Measurements from ENCODE around the gene MAPK8. TPM values are rescaled to one million over a fixed set of nuclear protein-coding genes. Genes with fewer than 3 reads are reported as not detected.
"Not testable (repeated sequence)": the region's sequence is repeated elsewhere in the genome, so short reads cannot be mapped to it uniquely, and the experiment has no call there.

Gene MAPK8
- total RNA-seq, 4 donors from 2014 or later: 27.4 to 43.5 (median 36.5) TPM

GRCh38 chr10:48343921-48344598, 37.6 kb downstream of the MAPK8 start:
- Histone ChIP-seq H3K27ac (no peak overlapping the region), H3K27me3 (no peaks in the 10 kb centered on the region), H3K4me1 (no peaks in the 10 kb centered on the region), H3K9me3 (peaks cover 0 to 17% (median 0%) of the 10 kb centered on the region in 3 donors), H3K4me3 (no peak overlapping the region), H3K36me3 (no peaks in the 10 kb centered on the region)
- intact Hi-C loops (cut with DNase I): no loop called here
- no peak for DNase-seq
- TF ChIP-seq CTCF (IDR thresholded peaks at IDR 0.05) (no peak), POLR2A (IDR thresholded peaks at IDR 0.05) (no peak)
- 78 to 83% methylated on average over 3 of the region's 3 CpGs for WGBS, 2 donors

DNA sequence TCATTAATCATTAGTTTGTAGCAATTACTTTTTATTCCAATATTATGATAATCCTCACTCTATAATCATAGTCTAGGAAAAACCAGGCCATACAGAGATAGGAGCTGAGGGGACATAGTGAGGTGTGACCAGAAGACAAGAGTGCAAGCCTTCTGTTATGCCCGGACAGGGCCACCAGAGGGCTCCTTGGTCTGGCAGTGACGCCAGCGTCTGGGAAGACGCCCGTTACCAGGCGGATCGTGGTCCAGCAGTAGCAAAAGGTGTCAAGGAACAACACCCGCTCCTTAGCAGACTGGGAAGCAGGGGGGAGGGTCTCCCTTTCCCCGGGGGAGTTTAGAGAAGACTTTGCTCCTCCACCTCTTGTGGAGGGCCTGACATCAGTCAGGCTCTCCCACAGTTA, 39.8 kb downstream of the MAPK8 start:
- intact Hi-C loops (cut with DNase I); H3K4me3 ChIP-seq; H3K4me1 ChIP-seq; H3K27me3 ChIP-seq; H3K36me3 ChIP-seq; DNase-seq; H3K27ac ChIP-seq: not testable (repeated sequence)
- peaks cover 0 to 18% (median 0%) of the 10 kb centered on the region in 3 donors for H3K9me3 ChIP-seq
- 83 to 95% methylated on average over 3 to 9 of the region's 9 CpGs for WGBS, 2 donors

DNA sequence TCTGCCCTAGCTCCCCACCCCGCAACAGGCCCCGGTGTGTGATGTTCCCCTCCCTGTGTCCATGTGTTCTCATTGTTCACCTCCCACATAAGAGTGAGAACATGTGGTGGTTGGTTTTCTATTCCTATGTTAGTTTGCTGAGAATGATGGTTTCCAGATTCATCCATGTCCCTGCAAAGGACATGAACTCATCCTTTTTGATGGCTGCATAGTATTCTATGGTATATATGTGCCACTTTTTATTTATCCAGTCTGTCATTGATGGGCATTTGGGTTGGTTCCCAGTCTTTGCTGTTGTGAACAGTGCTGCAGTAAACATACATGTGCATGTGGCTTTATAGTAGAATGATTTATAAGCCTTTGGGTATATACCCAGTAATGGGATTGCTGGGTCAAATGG, 41.1 kb downstream of the MAPK8 start:
- H3K4me3 ChIP-seq; intact Hi-C loops (cut with DNase I); DNase-seq; H3K27ac ChIP-seq; H3K4me1 ChIP-seq; H3K27me3 ChIP-seq; H3K36me3 ChIP-seq: not testable (repeated sequence)
- 96 to 100% methylated on average over 2 of the region's 2 CpGs for WGBS, 2 donors
- H3K9me3 ChIP-seq: peaks cover 0 to 18% (median 0%) of the 10 kb centered on the region in 3 donors

GRCh38 chr10:48347943-48348342, 41.5 kb downstream of the MAPK8 start:
- 92 to 94% methylated on average over 4 of the region's 4 CpGs for WGBS, 2 donors
- H3K4me3 ChIP-seq; intact Hi-C loops (cut with DNase I); H3K4me1 ChIP-seq; H3K27me3 ChIP-seq; DNase-seq; H3K36me3 ChIP-seq; H3K27ac ChIP-seq: not testable (repeated sequence)
- H3K9me3 ChIP-seq: peaks cover 0 to 18% (median 0%) of the 10 kb centered on the region in 3 donors

- Histone ChIP-seq H3K9me3 (peaks cover 0 to 7% (median 0%) of the 10 kb centered on the region in 3 donors), H3K27ac (no peak overlapping the region), H3K27me3 (no peaks in the 10 kb centered on the region), H3K4me1 (no peaks in the 10 kb centered on the region), H3K4me3 (no peak overlapping the region), H3K36me3 (no peaks in the 10 kb centered on the region)
- TF ChIP-seq CTCF (IDR thresholded peaks at IDR 0.05) (no peak), POLR2A (IDR thresholded peaks at IDR 0.05) (no peak)
- DNase-seq: no peak
- intact Hi-C loops (cut with DNase I): no loop called here
- 82 to 91% methylated on average over 2 of the region's 2 CpGs for WGBS, 2 donors
These were observed 46.8 kb downstream of the MAPK8 start for GRCh38 chr10:48353246-48353645.

GRCh38 chr10:48357631-48358030, 51.2 kb downstream of the MAPK8 start:
- 89 to 94% methylated on average over 5 of the region's 5 CpGs for WGBS, 2 donors
- DNase-seq: no peak
- no peaks in the 10 kb centered on the region for H3K36me3 ChIP-seq
- no peaks in the 10 kb centered on the region for H3K4me1 ChIP-seq
- H3K27me3 ChIP-seq: no peaks in the 10 kb centered on the region
- intact Hi-C loops (cut with DNase I): no loop called here
- TF ChIP-seq CTCF (IDR thresholded peaks at IDR 0.05) (no peak), POLR2A (IDR thresholded peaks at IDR 0.05) (no peak)
- H3K4me3 ChIP-seq: no peak overlapping the region
- H3K27ac ChIP-seq: no peak overlapping the region
- H3K9me3 ChIP-seq: no peaks in the 10 kb centered on the region

DNA sequence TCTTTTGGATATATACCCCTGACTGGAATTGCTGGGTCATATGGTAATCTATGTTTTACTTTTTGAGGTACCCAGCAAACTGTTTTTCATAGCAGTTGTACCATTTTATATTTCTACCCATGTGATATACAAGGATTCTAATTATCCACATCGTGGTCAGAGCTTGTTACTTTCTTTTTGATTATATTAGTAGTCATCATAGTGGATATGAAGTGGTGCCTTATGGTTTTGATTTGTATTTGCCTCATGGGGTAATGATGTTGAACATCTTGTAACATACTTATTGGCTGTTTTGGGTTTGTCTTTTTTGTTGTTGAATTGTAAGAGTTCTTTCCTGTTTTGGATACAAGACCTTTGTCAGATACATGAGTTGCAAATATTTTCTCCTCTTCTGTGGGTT, 51.7 kb downstream of the MAPK8 start:
- DNase-seq: no peak
- Histone ChIP-seq H3K9me3 (no peaks in the 10 kb centered on the region), H3K4me3 (no peak overlapping the region), H3K36me3 (no peaks in the 10 kb centered on the region), H3K4me1 (no peaks in the 10 kb centered on the region), H3K27me3 (no peaks in the 10 kb centered on the region), H3K27ac (no peak overlapping the region)
- intact Hi-C loops (cut with DNase I): no loop called here
- no peak for TF ChIP-seq CTCF (IDR thresholded peaks at IDR 0.05)
- TF ChIP-seq POLR2A (IDR thresholded peaks at IDR 0.05): no peak
- 76 to 81% methylated on average over 1 of the region's 1 CpG for WGBS, 2 donors
